Sigmoid colon (tissue), 7 donors: Measurements from ENCODE around the gene RPS8. TPM values are rescaled to one million over a fixed set of nuclear protein-coding genes. Genes with fewer than 3 reads are reported as not detected.
A peak's percentile ranks its signal among the peaks of the same experiment; 100 is the strongest.

ENCODE experiments used
- DNase-seq: peaks from one replicate; pipeline ENCODE4 v3.0.0-alpha.2; 2019
- H3K27ac ChIP-seq, 4 donors: fragments of 200-600 bp; sonication (generic); one replicate each; pipeline ENCODE4 v1.5.1; 2016 to 2019; ENCODE audit warnings: mild to moderate bottlenecking in 1 of 4
- H3K27me3 ChIP-seq, 3 donors: fragments of 200-600 bp; sonication (generic); one replicate each; pipeline ENCODE4 v1.5.1; 2019; ENCODE audit warnings: mild to moderate bottlenecking in 1 of 3
- H3K36me3 ChIP-seq, 4 donors: fragments of 200-600 bp; sonication (generic); one replicate each; pipeline ENCODE4 v1.5.1; 2016 to 2019
- H3K4me1 ChIP-seq, 4 donors: fragments of 200-600 bp; sonication (generic); one replicate each; pipeline ENCODE4 v1.5.1; 2017 to 2019
- H3K4me3 ChIP-seq, 4 donors: fragments of 200-600 bp; sonication (generic); one replicate each; pipeline ENCODE4 v1.5.1; 2017 to 2019; ENCODE audit warnings: mild to moderate bottlenecking in 2 of 4, moderate library complexity in 1 of 4
- H3K9me3 ChIP-seq, 4 donors: fragments of 200-600 bp in 3 of 4; sonication (generic) in 3 of 4; one replicate each; pipeline versions ENCODE4 v1.5.1 to v1.6.1; 2013 to 2019
- EP300 ChIP-seq, 4 donors: sonication (generic); formaldehyde crosslinking; IDR thresholded peaks; one replicate each; pipeline ENCODE4 v1.6.1; 2017; ENCODE audit warnings: antibody characterized with exemption in 4 of 4
- POLR2A ChIP-seq, 2 donors: fragments of 450-650 bp; IDR thresholded peaks; one replicate each; pipeline ENCODE4 v1.6.1; 2016; ENCODE audit warnings: antibody characterized with exemption in 2 of 2, mild to moderate bottlenecking in 2 of 2, moderate library complexity in 2 of 2
- POLR2AphosphoS5 ChIP-seq, 4 donors: sonication (generic); formaldehyde crosslinking; IDR thresholded peaks; one replicate each; pipeline ENCODE4 v1.6.1; 2017; ENCODE audit warnings: antibody characterized with exemption in 4 of 4
- WGBS, 2 donors: extraction: QIAGEN DNeasy Blood & Tissue Kit; methylation state at CpG; one replicate each; pipeline ENCODE4 v1.1.7; 2013; 5-methylcytosine and 5-hydroxymethylcytosine counted together
- intact Hi-C: fragments of 100-400 bp; cut with DNase I; formaldehyde crosslinking; loops from one replicate; pipeline ENCODE4 v1.15.1; 2023
- polyA plus RNA-seq, 3 donors: library from polyadenylated mRNA; stranded (reverse); fragments of 200-250 nt; gene quantifications; one replicate each; pipeline ENCODE4 v1.2.3, GENCODE V29; 2013
- total RNA-seq, 4 donors: library from RNA; depleted of rRNA; stranded (reverse); fragments of >200 nt; gene quantifications; one replicate each; pipeline ENCODE4 v1.1.0, GENCODE V29; 2016
- TF ChIP-seq, protein P1 (sequence below), 4 experiments: fragments of 450-650 bp in 3 of 4; fragments of 200-600 bp in 1 of 4; IDR thresholded peaks; one replicate each; pipeline ENCODE4 v1.5.1; 2016 to 2019; ENCODE audit warnings: antibody characterized with exemption in 4 of 4, mild to moderate bottlenecking in 3 of 4, moderate library complexity in 2 of 4
- donor health status: healthy with polysubstance abuse.
- donor health status: Bipolar disorder and iron deficiency.
- donor health status: healthy.

RPS8 gene
- total and polyA plus RNA-seq, 7 donors, result 1,996 to 3,717 (median 2,845) TPM

DNA sequence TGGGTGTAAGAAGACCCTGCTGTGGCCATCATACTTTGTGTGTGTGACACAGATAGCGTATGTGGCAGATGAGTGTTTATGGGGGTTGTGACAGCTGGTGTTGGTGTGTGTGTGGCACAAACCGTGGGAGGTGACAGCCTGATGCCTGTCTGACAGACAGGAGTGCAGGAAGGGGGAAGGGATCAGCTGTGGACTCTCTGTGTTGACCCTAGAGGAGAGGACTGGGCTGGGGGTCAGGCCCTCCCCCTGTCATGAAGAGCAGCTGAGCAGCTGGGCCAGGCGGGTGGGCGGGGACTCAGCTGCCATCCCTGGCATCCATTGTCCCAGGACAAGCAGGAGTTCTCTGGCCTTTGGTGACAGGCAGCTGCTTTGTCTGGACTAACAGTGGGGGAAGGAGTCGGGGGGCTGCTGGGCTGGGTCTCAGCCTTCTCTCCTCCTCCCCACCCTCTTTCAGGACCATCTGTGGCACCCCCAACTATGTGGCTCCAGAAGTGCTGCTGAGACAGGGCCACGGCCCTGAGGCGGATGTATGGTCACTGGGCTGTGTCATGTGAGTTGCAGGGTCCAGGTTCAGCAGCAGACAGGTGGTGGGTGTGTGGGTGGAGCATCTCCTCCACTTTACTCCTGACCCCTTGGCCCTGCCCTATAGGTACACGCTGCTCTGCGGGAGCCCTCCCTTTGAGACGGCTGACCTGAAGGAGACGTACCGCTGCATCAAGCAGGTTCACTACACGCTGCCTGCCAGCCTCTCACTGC, 27.1 kb downstream of the RPS8 start:
- Histone ChIP-seq H3K27ac (peak overlapping the region; percentile 25 to 95 (median 74)), H3K9me3 (no peaks in the 10 kb centered on the region), H3K4me1 (peaks cover 5 to 59% (median 35%) of the 10 kb centered on the region in 4 donors), H3K4me3 (peak overlapping the region in 2 of 4 donors; percentile 83 to 87), H3K27me3 (no peaks in the 10 kb centered on the region), H3K36me3 (peaks cover 0 to 40% (median 10%) of the 10 kb centered on the region in 4 donors)
- intact Hi-C loops, result loop anchor here (10.0 kb wide), 1 partner anchor 692 kb away; the partner anchor contains the start of gene TESK2
- TF ChIP-seq POLR2A (IDR thresholded peaks at IDR 0.05), result no peak
- TF ChIP-seq EP300 (IDR thresholded peaks at IDR 0.05), result no peak
- no peak for TF ChIP-seq POLR2AphosphoS5 (IDR thresholded peaks at IDR 0.05)
- TF ChIP-seq, protein P1, sequence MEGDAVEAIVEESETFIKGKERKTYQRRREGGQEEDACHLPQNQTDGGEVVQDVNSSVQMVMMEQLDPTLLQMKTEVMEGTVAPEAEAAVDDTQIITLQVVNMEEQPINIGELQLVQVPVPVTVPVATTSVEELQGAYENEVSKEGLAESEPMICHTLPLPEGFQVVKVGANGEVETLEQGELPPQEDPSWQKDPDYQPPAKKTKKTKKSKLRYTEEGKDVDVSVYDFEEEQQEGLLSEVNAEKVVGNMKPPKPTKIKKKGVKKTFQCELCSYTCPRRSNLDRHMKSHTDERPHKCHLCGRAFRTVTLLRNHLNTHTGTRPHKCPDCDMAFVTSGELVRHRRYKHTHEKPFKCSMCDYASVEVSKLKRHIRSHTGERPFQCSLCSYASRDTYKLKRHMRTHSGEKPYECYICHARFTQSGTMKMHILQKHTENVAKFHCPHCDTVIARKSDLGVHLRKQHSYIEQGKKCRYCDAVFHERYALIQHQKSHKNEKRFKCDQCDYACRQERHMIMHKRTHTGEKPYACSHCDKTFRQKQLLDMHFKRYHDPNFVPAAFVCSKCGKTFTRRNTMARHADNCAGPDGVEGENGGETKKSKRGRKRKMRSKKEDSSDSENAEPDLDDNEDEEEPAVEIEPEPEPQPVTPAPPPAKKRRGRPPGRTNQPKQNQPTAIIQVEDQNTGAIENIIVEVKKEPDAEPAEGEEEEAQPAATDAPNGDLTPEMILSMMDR (IDR thresholded peaks at IDR 0.05), result no peak
- 88 to 89% methylated on average over 13 of the region's 13 CpGs for WGBS, 2 donors
- no peak for DNase-seq

DNA sequence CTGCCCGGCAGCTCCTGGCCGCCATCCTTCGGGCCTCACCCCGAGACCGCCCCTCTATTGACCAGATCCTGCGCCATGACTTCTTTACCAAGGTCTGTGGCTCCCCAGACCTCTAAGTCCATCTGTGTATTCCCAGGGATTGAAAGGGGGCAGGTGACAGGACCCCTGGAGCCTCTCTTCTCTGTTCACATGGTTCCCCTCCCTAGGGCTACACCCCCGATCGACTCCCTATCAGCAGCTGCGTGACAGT, 27.6 kb downstream of the RPS8 start:
- no peak for TF ChIP-seq POLR2AphosphoS5 (IDR thresholded peaks at IDR 0.05)
- TF ChIP-seq, protein P1 (IDR thresholded peaks at IDR 0.05), result no peak
- no peak for TF ChIP-seq EP300 (IDR thresholded peaks at IDR 0.05)
- TF ChIP-seq POLR2A (IDR thresholded peaks at IDR 0.05), result no peak
- 94 to 96% methylated on average over 9 of the region's 9 CpGs for WGBS, 2 donors
- Histone ChIP-seq H3K4me1 (peaks cover 5 to 64% (median 40%) of the 10 kb centered on the region in 4 donors), H3K27me3 (no peaks in the 10 kb centered on the region), H3K36me3 (peaks cover 0 to 40% (median 10%) of the 10 kb centered on the region in 4 donors), H3K9me3 (no peaks in the 10 kb centered on the region), H3K4me3 (no peak overlapping the region), H3K27ac (peak overlapping the region in 2 of 4 donors; percentile 93 to 95)
- DNase-seq, result no peak
- intact Hi-C loops, result loop anchor here (10.0 kb wide), 1 partner anchor 692 kb away; the partner anchor contains the start of gene TESK2

DNA sequence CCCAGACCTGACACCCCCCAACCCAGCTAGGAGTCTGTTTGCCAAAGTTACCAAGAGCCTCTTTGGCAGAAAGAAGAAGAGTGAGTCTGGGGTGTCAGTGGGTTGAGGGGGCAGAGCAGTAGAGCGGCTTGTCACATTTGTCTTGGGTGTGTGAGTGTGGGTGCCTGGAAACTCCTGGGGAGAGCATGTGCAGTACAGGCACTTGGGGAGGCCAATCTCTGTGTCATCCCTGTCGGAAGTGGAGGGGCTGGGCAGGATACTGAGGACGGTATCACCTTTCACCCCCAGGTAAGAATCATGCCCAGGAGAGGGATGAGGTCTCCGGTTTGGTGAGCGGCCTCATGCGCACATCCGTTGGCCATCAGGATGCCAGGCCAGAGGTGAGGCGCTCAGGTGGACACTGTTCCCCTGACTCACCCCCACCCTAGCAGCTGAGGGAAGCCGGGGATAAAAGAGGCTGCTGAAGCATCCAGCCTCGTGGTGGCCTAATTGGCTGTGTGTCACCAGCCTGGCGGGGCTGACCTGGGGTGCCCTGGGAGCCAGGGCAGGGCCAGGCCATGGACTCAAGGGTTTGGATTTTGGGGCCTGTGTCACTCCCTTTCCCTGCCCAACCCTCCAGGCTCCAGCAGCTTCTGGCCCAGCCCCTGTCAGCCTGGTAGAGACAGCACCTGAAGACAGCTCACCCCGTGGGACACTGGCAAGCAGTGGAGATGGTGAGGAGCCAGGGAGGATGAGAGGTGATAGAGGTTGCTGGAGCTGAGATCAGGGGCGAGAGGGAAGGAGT, 28.2 kb downstream of the RPS8 start:
- DNase-seq, result peak; percentile 57
- Histone ChIP-seq H3K9me3 (no peaks in the 10 kb centered on the region), H3K27ac (peak overlapping the region; percentile 7 to 95 (median 50)), H3K36me3 (peaks cover 0 to 40% (median 10%) of the 10 kb centered on the region in 4 donors), H3K4me3 (no peak overlapping the region), H3K27me3 (no peaks in the 10 kb centered on the region), H3K4me1 (peaks cover 3 to 70% (median 45%) of the 10 kb centered on the region in 4 donors)
- TF ChIP-seq, protein P1 (IDR thresholded peaks at IDR 0.05), result no peak
- no peak for TF ChIP-seq POLR2AphosphoS5 (IDR thresholded peaks at IDR 0.05)
- TF ChIP-seq POLR2A (IDR thresholded peaks at IDR 0.05), result no peak
- no peak for TF ChIP-seq EP300 (IDR thresholded peaks at IDR 0.05)
- intact Hi-C loops, result loop anchor here (10.0 kb wide), 1 partner anchor 691 kb away; the partner anchor contains the start of gene TESK2
- WGBS, 2 donors, result 90 to 91% methylated on average over 13 of the region's 13 CpGs

DNA sequence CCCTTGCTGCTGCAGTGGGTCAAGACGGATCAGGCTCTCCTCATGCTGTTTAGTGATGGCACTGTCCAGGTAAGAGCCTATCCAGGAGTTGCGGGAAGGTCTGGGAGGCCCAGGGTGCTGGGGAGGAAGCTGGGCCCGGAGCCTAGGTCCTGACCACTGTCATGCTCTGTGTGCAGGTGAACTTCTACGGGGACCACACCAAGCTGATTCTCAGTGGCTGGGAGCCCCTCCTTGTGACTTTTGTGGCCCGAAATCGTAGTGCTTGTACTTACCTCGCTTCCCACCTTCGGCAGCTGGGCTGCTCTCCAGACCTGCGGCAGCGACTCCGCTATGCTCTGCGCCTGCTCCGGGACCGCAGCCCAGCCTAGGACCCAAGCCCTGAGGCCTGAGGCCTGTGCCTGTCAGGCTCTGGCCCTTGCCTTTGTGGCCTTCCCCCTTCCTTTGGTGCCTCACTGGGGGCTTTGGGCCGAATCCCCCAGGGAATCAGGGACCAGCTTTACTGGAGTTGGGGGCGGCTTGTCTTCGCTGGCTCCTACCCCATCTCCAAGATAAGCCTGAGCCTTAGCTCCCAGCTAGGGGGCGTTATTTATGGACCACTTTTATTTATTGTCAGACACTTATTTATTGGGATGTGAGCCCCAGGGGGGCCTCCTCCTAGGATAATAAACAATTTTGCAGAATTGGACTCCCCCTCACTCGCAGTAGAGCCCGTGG, 30.1 kb downstream of the RPS8 start:
- 94 to 96% methylated on average over 20 of the region's 20 CpGs for WGBS, 2 donors
- peak; percentile 64 for DNase-seq

More for the DNA sequence above, 30.1 kb downstream of the RPS8 start:
- intact Hi-C loops, result loop anchor here (10.0 kb wide), 1 partner anchor 689 kb away; the partner anchor contains the start of gene TESK2
- Histone ChIP-seq H3K27ac (peak overlapping the region; percentile 88 to 98 (median 95)), H3K36me3 (peaks cover 0 to 40% (median 10%) of the 10 kb centered on the region in 4 donors), H3K4me3 (no peak overlapping the region), H3K4me1 (peaks cover 0 to 80% (median 58%) of the 10 kb centered on the region in 4 donors), H3K9me3 (no peaks in the 10 kb centered on the region), H3K27me3 (no peaks in the 10 kb centered on the region)
- TF ChIP-seq, protein P1 (IDR thresholded peaks at IDR 0.05), result no peak
- TF ChIP-seq POLR2A (IDR thresholded peaks at IDR 0.05), result no peak
- no peak for TF ChIP-seq EP300 (IDR thresholded peaks at IDR 0.05)
- no peak for TF ChIP-seq POLR2AphosphoS5 (IDR thresholded peaks at IDR 0.05)
